Small intestine (tissue), 4 donors: ENCODE results near the gene NOL11. TPM values are rescaled to one million over a fixed set of nuclear protein-coding genes. Genes with fewer than 3 reads are reported as not detected.

Experiments used
- polyA plus RNA-seq, 4 donors: library from polyadenylated mRNA; stranded (reverse) in 3 of 4; unstranded in 1 of 4; fragments of 200-250 nt in 3 of 4; fragments of 120-200 nt in 1 of 4; gene quantifications; one replicate each; pipeline versions ENCODE4 v1.2.1 to v1.2.3, GENCODE V29; 2013
- donor health status: healthy with polysubstance abuse.
- donor health status: Bipolar disorder and iron deficiency.
- donor health status: healthy.

Gene NOL11
- polyA plus RNA-seq, 4 donors, result 21.7 to 46.5 (median 24.7) TPM

Other genes with a start within 250 kb of the NOL11 start
- gene BPTF, start 107.6 kb downstream of the NOL11 start, polyA plus RNA-seq, result 10 to 100 TPM; 11.6 to 59.3 (median 17.5) TPM